A549 treated with DMSO at 1 μM for 4 hours (cell line): ENCODE measurements around the gene NUP98. TPM values are rescaled to one million over a fixed set of nuclear protein-coding genes. Genes with fewer than 3 reads are reported as not detected.

ENCODE experiments used
- total RNA-seq: library from RNA; stranded (reverse); fragments of 200-300 nt; extraction: Qiagen RNA extraction; gene quantifications from 5 replicates; pipeline ENCODE4 v1.2.3, GENCODE V29; 2022; ENCODE audit warnings: low read depth

Gene NUP98
- total RNA-seq = 63.1 to 75.4 TPM (median 72.6 TPM) in 5 replicates

DNA sequence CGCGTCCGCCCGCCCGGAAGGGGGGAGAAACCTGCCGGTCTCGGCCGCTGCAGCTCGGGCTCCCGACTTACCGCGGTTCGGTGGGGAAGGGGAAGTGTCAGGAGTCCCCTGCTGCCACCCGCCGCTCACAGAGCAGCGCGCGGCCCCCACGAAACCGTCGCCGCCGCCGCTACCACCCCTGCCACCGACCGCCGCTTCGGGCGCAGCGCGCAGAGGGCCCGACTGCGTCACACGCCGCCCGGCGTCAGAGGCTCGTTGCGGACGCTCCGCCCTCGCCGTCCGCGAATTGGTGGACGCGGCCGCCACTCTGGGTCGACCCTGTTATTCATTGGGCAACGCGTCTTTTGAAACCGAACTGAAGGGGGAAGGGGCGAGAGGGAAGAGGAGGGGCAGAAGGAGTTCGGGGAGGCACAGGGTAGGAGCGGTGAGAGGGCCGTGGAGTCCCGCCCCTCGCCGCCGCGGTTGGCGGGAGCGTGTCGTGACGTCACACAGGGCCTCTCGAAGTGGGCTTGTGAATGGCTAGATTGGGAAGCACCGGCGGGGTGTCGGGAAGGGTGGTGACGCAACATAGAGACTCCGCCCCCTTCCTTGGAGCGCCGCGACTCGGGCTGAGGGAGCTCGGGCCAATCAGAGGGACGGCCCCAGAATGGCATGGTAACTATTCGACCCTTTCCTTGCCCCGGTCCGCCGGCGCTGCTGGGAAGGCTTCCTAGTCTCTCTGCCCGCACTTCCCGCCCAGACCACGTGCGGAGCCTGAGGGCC is at the start of gene NUP98:
NUP98 (minus strand) TSS at position 226 of the 762 bp plus-strand sequence. CDS start 15,437 bp downstream, outside the sequence.

DNA sequence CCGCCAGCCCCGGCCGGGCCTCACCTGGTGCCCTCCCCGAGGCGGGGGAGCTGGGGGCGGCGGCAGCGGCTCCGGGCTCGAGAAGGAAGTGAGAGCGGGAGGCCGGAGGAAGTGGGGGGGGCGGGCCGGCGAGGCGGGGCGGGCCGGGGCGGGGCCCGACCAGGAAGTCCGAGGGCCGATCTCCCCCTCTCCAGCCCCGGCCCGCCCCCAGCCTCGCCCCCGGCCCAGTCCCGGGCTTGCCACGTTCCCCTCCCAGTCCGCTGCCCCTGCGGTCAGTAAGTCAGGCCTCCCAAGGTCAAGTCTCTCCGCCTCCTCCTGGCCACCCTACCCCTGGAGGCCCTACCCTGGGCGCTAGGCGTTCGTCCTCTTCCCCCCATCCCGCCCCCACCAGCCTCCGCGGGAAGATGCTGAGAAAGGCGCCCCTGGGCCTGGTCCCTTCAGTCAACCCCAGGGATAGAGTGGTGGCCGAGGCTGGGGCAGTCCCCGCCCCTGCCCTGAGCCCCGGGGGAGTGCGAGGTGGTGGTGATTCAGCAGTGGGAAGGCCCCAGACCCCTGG is 43.6 kb upstream of the NUP98 start, which contains the start of gene RHOG:
RHOG (minus strand) TSS at position 90 of the 556 bp plus-strand sequence. CDS start 12,821 bp downstream, outside the sequence.

DNA sequence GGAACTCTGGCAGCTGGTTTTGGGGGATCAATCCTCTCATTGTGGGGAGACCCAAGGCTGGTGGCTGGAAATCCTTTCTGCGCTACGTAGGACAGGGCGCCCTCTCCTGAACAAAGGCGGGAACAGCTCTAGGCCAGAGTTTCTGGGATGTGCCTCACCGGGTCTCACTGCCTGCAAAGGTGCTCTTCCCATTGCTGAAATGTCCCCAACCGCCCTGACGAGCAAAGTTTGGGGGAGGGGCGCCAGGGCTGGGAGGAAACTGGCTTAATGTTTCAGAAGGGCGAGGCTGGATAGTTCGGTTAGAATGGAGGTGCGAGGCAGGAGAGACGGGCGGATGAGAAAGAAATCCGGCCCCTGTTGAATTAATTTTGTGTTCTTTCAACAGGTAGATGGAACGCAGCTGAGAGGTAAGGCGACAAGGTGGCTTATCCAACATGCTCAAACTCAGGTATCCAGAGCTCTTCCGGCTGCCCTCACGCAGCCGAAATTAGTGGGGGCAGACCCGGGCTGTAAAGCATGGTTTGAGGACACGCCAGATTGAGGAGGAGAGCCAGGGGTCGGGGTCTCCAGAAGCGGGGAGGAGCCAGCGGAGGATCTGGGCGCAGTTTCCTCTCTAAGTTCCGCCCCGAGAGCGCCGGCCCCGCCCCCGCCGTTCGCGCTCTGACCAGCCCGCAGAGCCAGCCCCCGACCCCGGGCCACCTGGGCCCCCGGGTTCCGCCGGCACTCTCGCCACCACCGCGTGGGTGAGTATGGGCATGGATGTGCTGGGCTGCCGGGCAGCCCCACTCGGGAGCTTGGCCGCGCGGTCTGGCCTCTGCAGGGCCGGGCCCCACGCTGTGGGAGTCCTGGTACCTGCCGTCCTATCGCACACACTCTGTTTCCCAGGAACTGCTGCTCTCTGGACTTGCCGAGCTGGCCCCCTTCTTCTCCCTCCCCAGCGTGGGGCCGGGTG is 10.8 kb upstream of the NUP98 start, which contains the start of gene PGAP2:
PGAP2 (plus strand) TSS at position 652 of the 952 bp plus-strand sequence. CDS start 2,700 bp downstream, outside the sequence.

GRCh38 chr11:3671334-3672254 is 125.8 kb downstream of the NUP98 start, which contains the start of gene CHRNA10:
CHRNA10 (minus strand) TSS chr11:3671384; CDS start chr11:3671312, 72 bp downstream.

GRCh38 chr11:3644817-3645235 is 152.5 kb downstream of the NUP98 start, which contains the start of gene ART1:
ART1 (plus strand) TSS chr11:3645128; CDS start chr11:3659214, 14,086 bp downstream.

DNA sequence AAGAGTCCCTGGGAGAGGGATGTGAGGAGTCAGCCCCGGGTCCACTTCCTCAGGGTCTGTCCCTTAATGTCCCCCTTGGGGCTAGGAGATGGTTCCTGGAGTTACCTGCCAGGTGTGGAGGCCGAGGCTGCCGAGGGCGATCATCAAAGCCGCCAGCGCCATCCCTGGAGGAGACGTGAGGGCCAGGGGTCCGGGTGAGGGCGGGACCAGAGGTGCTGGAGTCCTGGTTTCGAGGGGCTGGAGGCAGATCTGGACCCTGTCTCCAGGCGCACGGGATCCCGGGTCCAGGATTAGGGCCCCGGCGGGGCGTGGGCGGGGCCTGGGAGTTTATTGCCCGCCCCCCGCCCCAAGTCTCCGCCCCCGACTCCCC is 155.7 kb downstream of the NUP98 start, which contains the start of gene ART5:
ART5 (minus strand) TSS at position 292 of the 370 bp plus-strand sequence; CDS start at position 162, 130 bp downstream.

Other genes starting within 250 kb of the NUP98 start
- gene ART5, start 155.6 kb downstream of the NUP98 start, total RNA-seq = 0.23 to 0.57 TPM (median 0.34 TPM) in 4 of 5 replicates, not detected in the other
- gene ART1, start 152.4 kb downstream of the NUP98 start, total RNA-seq = not detected in 5 replicates
- gene CHRNA10, start 126.2 kb downstream of the NUP98 start, total RNA-seq = 0.53 to 2.4 TPM (median 0.94 TPM) in 5 replicates
- gene PGAP2, start 11.0 kb upstream of the NUP98 start, total RNA-seq = 21.1 to 26.5 TPM (median 22.5 TPM) in 5 replicates
- gene RHOG, start 43.4 kb upstream of the NUP98 start, total RNA-seq = 96.8 to 109 TPM (median 99.0 TPM) in 5 replicates
- 24.6 to 28.2 TPM (median 26.3 TPM) in 5 replicates for gene STIM1, start 58.1 kb upstream of the NUP98 start, total RNA-seq